ENCODE data around the gene BDH2. TPM values are rescaled to one million over a fixed set of nuclear protein-coding genes. Genes with fewer than 3 reads are reported as not detected.
A peak's percentile ranks its signal among the peaks of the same experiment; 100 is the strongest.

Gene BDH2
- total RNA-seq, 1 donor from 2014 or later: 89.9 TPM

DNA sequence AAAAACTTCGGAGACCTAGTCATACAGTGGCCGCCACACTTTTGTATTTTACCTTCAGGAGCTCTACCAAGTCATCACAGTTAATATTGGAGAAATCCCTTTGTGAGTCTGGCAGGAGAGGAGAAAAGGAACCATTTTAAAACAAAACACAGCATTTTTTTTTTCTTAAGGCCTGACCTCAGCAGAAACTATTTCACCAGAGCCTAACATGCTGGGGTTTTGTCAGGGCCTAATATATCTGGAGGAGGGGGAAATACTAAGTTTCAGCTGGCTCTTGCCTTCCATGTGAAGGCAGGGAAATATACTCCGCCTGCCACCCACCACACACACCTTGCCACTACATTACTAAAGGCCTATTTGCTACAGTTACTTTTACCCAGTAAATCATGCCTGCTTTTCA is 26.5 kb upstream of the BDH2 start:
- Mint-ChIP-seq H3K27me3 (no peaks in the 10 kb centered on the region), H3K4me3 (ENCODE audit: low read depth) (no peak overlapping the region), H3K27ac (peak overlapping the region; percentile 30), H3K9me3 (ENCODE audit: low read depth) (peaks cover 22% of the 10 kb centered on the region), H3K4me1 (ENCODE audit: low read depth) (peaks cover 6% of the 10 kb centered on the region), H3K36me3 (ENCODE audit: insufficient read depth) (peaks cover 30% of the 10 kb centered on the region)
- TF ChIP-seq, protein P1, sequence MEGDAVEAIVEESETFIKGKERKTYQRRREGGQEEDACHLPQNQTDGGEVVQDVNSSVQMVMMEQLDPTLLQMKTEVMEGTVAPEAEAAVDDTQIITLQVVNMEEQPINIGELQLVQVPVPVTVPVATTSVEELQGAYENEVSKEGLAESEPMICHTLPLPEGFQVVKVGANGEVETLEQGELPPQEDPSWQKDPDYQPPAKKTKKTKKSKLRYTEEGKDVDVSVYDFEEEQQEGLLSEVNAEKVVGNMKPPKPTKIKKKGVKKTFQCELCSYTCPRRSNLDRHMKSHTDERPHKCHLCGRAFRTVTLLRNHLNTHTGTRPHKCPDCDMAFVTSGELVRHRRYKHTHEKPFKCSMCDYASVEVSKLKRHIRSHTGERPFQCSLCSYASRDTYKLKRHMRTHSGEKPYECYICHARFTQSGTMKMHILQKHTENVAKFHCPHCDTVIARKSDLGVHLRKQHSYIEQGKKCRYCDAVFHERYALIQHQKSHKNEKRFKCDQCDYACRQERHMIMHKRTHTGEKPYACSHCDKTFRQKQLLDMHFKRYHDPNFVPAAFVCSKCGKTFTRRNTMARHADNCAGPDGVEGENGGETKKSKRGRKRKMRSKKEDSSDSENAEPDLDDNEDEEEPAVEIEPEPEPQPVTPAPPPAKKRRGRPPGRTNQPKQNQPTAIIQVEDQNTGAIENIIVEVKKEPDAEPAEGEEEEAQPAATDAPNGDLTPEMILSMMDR (IDR thresholded peaks at IDR 0.05; ENCODE audit: unreplicated experiment): no peak
- no peak for DNase-seq (ENCODE audit: low spot score, unreplicated experiment)

DNA sequence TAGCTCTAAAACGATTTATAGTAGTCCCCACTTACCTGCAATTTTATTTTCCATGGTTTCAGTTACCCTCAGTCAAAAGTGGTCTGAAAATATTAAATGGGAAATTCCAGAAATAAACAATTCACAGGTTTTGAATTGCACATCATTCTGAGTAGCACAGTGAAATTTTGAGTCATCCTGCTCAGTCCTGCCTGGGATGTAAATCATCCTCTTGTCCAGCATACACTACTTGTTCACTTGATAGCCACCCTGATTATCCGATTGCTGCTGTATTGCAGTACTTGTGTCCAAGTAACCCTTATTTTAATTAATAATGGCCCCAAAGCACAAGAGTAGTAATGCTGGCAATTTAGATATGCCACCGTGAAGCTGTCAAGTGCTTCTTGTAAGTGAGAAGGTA is 23.5 kb upstream of the BDH2 start:
- DNase-seq (ENCODE audit: low spot score, unreplicated experiment): no peak
- H3K4me3 Mint-ChIP-seq (ENCODE audit: low read depth): no peak overlapping the region
- H3K27ac Mint-ChIP-seq: no peak overlapping the region
- TF ChIP-seq, protein P1 (IDR thresholded peaks at IDR 0.05; ENCODE audit: unreplicated experiment): no peak
- H3K27me3 Mint-ChIP-seq: no peaks in the 10 kb centered on the region
- peaks cover 8% of the 10 kb centered on the region for H3K36me3 Mint-ChIP-seq (ENCODE audit: insufficient read depth)
- peaks cover 9% of the 10 kb centered on the region for H3K9me3 Mint-ChIP-seq (ENCODE audit: low read depth)
- peaks cover 8% of the 10 kb centered on the region for H3K4me1 Mint-ChIP-seq (ENCODE audit: low read depth)

DNA sequence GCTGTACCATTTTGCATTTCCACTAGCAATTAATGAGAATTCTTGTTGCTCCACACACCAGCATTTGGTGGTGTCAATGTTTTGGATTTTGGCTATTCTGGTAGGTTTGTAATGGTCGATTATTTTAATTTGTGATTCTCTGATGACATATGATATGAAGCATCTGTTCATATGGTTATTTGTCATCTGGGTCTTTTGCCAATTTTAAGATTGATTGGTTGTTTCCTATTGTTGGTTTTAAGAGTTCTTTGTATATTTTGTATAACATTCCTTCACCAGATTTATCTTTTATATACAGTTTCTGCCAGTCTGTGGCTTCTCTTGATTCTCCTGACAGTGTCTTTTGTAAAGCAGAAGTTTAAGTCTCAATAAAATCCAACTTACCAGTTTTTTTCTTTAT is 18.5 kb upstream of the BDH2 start:
- TF ChIP-seq, protein P1 (IDR thresholded peaks at IDR 0.05; ENCODE audit: unreplicated experiment): no peak
- DNase-seq (ENCODE audit: low spot score, unreplicated experiment): no peak
- peaks cover 2% of the 10 kb centered on the region for H3K4me1 Mint-ChIP-seq (ENCODE audit: low read depth)
- H3K27me3 Mint-ChIP-seq: no peaks in the 10 kb centered on the region
- H3K36me3 Mint-ChIP-seq (ENCODE audit: insufficient read depth): no peaks in the 10 kb centered on the region
- H3K9me3 Mint-ChIP-seq (ENCODE audit: low read depth): no peaks in the 10 kb centered on the region
- no peak overlapping the region for H3K4me3 Mint-ChIP-seq (ENCODE audit: low read depth)
- no peak overlapping the region for H3K27ac Mint-ChIP-seq

DNA sequence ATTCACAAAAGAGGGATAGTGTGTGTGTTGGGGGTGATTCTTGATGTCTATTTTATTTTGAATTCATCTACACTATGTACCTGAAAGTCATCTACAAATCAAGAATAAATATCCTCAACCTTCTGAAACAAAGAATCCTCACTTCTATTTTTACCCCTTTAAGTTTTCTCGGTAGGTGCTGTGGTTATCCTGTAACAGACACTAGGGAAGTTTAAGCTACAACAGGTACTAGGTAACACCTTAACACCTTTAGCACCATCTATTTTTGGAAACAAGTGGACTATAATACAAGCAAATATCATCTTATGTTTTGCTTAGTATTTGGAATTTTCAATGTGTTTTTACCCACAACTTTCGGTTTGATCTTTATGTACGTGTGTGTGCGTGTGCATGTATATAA is 12.0 kb upstream of the BDH2 start:
- Mint-ChIP-seq H3K4me1 (ENCODE audit: low read depth) (no peaks in the 10 kb centered on the region), H3K4me3 (ENCODE audit: low read depth) (no peak overlapping the region), H3K36me3 (ENCODE audit: insufficient read depth) (peaks cover 16% of the 10 kb centered on the region), H3K9me3 (ENCODE audit: low read depth) (no peaks in the 10 kb centered on the region), H3K27me3 (no peaks in the 10 kb centered on the region), H3K27ac (no peak overlapping the region)
- no peak for DNase-seq (ENCODE audit: low spot score, unreplicated experiment)
- TF ChIP-seq, protein P1 (IDR thresholded peaks at IDR 0.05; ENCODE audit: unreplicated experiment): no peak

DNA sequence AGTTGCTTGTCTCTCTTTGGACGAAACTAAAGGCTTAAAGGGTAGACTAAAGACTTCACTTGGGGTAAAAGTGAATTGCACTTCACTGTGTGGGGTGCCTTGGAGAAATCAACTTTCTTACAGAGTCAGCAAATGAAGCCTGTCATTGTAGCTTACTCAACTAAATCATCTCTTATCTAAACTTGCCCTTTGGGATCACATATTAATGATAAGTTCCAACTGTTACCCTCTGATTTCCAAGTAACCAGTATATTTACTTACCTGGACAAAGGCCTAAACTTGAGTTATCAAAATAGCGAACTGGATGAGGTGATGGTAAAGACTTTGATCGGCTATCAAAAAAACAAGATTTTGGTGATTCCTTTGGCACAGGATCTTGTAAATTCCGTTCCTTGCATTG is 8.9 kb upstream of the BDH2 start:
- Mint-ChIP-seq H3K27me3 (no peaks in the 10 kb centered on the region), H3K27ac (no peak overlapping the region), H3K4me3 (ENCODE audit: low read depth) (no peak overlapping the region), H3K9me3 (ENCODE audit: low read depth) (no peaks in the 10 kb centered on the region), H3K36me3 (ENCODE audit: insufficient read depth) (peaks cover 18% of the 10 kb centered on the region), H3K4me1 (ENCODE audit: low read depth) (no peaks in the 10 kb centered on the region)
- TF ChIP-seq, protein P1 (IDR thresholded peaks at IDR 0.05; ENCODE audit: unreplicated experiment): no peak
- no peak for DNase-seq (ENCODE audit: low spot score, unreplicated experiment)
